ENCODE results near the gene GIGYF1.

GIGYF1 gene

GRCh38 chr7:100683659-100684533 lies 10.2 kb downstream of the GIGYF1 start:
- DNase-seq = no peak

GRCh38 chr7:100682991-100683658 lies 10.9 kb downstream of the GIGYF1 start:
- no peak for DNase-seq

GRCh38 chr7:100682228-100682741 lies 11.8 kb downstream of the GIGYF1 start:
- DNase-seq = no peak

- no peak for DNase-seq
Observed at GRCh38 chr7:100681491-100682227, 12.4 kb downstream of the GIGYF1 start.

- no peak for DNase-seq
Observed at GRCh38 chr7:100680576-100681271, 13.3 kb downstream of the GIGYF1 start.

- DNase-seq = no peak
Observed at GRCh38 chr7:100679927-100680575, 14.0 kb downstream of the GIGYF1 start.

GRCh38 chr7:100679129-100679926 lies 14.7 kb downstream of the GIGYF1 start:
- no peak for DNase-seq

GRCh38 chr7:100678291-100678984 lies 15.6 kb downstream of the GIGYF1 start:
- no peak for DNase-seq

GRCh38 chr7:100677308-100678267 lies 16.5 kb downstream of the GIGYF1 start:
- no peak for DNase-seq

GRCh38 chr7:100676501-100677306 lies 17.3 kb downstream of the GIGYF1 start:
- no peak for DNase-seq

- no peak for DNase-seq
Observed at GRCh38 chr7:100675581-100676350, 18.3 kb downstream of the GIGYF1 start.

- no peak for DNase-seq
Observed at GRCh38 chr7:100675105-100675451, 19.0 kb downstream of the GIGYF1 start.

GRCh38 chr7:100674411-100675104 lies 19.5 kb downstream of the GIGYF1 start:
- no peak for DNase-seq

- DNase-seq = no peak
Observed at GRCh38 chr7:100673942-100674410, 20.1 kb downstream of the GIGYF1 start.

GRCh38 chr7:100673302-100673941 lies 20.6 kb downstream of the GIGYF1 start, which contains the start of gene GNB2:
Gene GNB2, plus strand, starts transcription at chr7:100673740. Its CDS starts 2,526 bp downstream, at chr7:100676266.
- DNase-seq = peak; percentile 99
